ENCODE results near the gene DDX17. TPM values are rescaled to one million over a fixed set of nuclear protein-coding genes. Genes with fewer than 3 reads are reported as not detected.

The DDX17 gene
- total and polyA plus RNA-seq, 2 experiments from 2014 or later = 88.0 to 603 TPM

DNA sequence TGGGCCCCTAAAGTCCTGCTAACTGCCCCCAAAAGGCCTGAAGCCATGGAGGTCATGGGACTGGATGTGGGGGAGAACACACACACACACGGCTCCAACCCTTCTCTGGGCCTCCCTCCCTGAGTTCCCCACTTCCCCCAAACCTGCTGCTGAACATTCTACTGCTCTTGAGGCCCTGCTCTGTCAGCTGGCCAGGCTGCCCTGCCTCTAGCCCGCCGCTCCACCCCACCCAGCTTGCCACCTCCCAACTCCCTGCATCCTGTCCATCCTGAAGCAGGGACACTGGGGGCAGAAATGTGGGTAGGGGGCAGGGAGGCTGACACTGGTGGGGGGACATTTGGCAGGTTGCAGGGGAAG lies 52.1 kb downstream of the DDX17 start (continued):
- TF ChIP-seq, protein P1, sequence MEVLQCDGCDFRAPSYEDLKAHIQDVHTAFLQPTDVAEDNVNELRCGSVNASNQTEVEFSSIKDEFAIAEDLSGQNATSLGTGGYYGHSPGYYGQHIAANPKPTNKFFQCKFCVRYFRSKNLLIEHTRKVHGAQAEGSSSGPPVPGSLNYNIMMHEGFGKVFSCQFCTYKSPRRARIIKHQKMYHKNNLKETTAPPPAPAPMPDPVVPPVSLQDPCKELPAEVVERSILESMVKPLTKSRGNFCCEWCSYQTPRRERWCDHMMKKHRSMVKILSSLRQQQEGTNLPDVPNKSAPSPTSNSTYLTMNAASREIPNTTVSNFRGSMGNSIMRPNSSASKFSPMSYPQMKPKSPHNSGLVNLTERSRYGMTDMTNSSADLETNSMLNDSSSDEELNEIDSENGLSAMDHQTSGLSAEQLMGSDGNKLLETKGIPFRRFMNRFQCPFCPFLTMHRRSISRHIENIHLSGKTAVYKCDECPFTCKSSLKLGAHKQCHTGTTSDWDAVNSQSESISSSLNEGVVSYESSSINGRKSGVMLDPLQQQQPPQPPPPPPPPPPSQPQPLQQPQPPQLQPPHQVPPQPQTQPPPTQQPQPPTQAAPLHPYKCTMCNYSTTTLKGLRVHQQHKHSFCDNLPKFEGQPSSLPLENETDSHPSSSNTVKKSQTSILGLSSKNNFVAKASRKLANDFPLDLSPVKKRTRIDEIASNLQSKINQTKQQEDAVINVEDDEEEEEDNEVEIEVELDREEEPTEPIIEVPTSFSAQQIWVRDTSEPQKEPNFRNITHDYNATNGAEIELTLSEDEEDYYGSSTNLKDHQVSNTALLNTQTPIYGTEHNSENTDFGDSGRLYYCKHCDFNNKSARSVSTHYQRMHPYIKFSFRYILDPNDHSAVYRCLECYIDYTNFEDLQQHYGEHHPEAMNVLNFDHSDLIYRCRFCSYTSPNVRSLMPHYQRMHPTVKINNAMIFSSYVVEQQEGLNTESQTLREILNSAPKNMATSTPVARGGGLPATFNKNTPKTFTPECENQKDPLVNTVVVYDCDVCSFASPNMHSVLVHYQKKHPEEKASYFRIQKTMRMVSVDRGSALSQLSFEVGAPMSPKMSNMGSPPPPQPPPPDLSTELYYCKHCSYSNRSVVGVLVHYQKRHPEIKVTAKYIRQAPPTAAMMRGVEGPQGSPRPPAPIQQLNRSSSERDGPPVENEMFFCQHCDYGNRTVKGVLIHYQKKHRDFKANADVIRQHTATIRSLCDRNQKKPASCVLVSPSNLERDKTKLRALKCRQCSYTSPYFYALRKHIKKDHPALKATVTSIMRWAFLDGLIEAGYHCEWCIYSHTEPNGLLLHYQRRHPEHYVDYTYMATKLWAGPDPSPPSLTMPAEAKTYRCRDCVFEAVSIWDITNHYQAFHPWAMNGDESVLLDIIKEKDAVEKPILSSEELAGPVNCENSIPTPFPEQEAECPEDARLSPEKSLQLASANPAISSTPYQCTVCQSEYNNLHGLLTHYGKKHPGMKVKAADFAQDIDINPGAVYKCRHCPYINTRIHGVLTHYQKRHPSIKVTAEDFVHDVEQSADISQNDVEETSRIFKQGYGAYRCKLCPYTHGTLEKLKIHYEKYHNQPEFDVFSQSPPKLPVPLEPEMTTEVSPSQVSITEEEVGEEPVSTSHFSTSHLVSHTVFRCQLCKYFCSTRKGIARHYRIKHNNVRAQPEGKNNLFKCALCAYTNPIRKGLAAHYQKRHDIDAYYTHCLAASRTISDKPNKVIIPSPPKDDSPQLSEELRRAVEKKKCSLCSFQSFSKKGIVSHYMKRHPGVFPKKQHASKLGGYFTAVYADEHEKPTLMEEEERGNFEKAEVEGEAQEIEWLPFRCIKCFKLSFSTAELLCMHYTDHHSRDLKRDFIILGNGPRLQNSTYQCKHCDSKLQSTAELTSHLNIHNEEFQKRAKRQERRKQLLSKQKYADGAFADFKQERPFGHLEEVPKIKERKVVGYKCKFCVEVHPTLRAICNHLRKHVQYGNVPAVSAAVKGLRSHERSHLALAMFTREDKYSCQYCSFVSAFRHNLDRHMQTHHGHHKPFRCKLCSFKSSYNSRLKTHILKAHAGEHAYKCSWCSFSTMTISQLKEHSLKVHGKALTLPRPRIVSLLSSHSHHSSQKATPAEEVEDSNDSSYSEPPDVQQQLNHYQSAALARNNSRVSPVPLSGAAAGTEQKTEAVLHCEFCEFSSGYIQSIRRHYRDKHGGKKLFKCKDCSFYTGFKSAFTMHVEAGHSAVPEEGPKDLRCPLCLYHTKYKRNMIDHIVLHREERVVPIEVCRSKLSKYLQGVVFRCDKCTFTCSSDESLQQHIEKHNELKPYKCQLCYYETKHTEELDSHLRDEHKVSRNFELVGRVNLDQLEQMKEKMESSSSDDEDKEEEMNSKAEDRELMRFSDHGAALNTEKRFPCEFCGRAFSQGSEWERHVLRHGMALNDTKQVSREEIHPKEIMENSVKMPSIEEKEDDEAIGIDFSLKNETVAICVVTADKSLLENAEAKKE (CRISPR knock-in tag; IDR thresholded peaks at IDR 0.05) = no peak
- TF ChIP-seq CREB1 (CRISPR knock-in tag; IDR thresholded peaks at IDR 0.05; ENCODE audit: low read depth) = no peak
- TF ChIP-seq ZNF331 (CRISPR knock-in tag; IDR thresholded peaks at IDR 0.05; ENCODE audit: low read depth) = no peak
- TF ChIP-seq, protein P2, sequence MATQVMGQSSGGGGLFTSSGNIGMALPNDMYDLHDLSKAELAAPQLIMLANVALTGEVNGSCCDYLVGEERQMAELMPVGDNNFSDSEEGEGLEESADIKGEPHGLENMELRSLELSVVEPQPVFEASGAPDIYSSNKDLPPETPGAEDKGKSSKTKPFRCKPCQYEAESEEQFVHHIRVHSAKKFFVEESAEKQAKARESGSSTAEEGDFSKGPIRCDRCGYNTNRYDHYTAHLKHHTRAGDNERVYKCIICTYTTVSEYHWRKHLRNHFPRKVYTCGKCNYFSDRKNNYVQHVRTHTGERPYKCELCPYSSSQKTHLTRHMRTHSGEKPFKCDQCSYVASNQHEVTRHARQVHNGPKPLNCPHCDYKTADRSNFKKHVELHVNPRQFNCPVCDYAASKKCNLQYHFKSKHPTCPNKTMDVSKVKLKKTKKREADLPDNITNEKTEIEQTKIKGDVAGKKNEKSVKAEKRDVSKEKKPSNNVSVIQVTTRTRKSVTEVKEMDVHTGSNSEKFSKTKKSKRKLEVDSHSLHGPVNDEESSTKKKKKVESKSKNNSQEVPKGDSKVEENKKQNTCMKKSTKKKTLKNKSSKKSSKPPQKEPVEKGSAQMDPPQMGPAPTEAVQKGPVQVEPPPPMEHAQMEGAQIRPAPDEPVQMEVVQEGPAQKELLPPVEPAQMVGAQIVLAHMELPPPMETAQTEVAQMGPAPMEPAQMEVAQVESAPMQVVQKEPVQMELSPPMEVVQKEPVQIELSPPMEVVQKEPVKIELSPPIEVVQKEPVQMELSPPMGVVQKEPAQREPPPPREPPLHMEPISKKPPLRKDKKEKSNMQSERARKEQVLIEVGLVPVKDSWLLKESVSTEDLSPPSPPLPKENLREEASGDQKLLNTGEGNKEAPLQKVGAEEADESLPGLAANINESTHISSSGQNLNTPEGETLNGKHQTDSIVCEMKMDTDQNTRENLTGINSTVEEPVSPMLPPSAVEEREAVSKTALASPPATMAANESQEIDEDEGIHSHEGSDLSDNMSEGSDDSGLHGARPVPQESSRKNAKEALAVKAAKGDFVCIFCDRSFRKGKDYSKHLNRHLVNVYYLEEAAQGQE (IDR thresholded peaks at IDR 0.05; ENCODE audit: unreplicated experiment) = no peak
- no peak for TF ChIP-seq EZH2phosphoT487 (IDR thresholded peaks at IDR 0.05; ENCODE audit: unreplicated experiment)

Measured in GM23338 (cell line).